Pancreas (tissue), 10 donors: Measurements from ENCODE around the gene KCTD7. TPM values are rescaled to one million over a fixed set of nuclear protein-coding genes. Genes with fewer than 3 reads are reported as not detected.
"Not testable (repeated sequence)": the region's sequence is repeated elsewhere in the genome, so short reads cannot be mapped to it uniquely, and the experiment has no call there.

ENCODE experiments used
- ATAC-seq, 4 donors: fragments of 200-7000 bp; cut with Tn5 transposase; one replicate each; pipeline versions ENCODE4 v1.8.0 to v1.9.1; 2020; ENCODE audit warnings: mild to moderate bottlenecking in 4 of 4, moderate library complexity in 4 of 4
- DNase-seq, 6 donors: peaks; one replicate each; pipeline ENCODE4 v3.0.0-alpha.2; 2020
- FAIRE-seq: peaks from 2 replicates; lab custom pipeline; 2012; peaks lifted over from hg19 to GRCh38; lab: Jason Lieb, UNC
- H3K27ac ChIP-seq, 4 donors: fragments of 200-600 bp; sonication (generic); 1 replicate in 3 of 4; 2 replicates in 1 of 4; pipeline versions ENCODE4 v1.5.0 to v1.8.0; 2020
- H3K27me3 ChIP-seq, 4 donors: fragments of 200-600 bp; one replicate each; pipeline ENCODE4 v1.8.0; 2021
- H3K36me3 ChIP-seq, 3 donors: fragments of 200-600 bp; sonication (generic) in 1 of 3; one replicate each; pipeline versions ENCODE4 v1.5.0 to v1.8.0; 2020 to 2021
- H3K4me1 ChIP-seq, 3 donors: fragments of 200-600 bp; one replicate each; pipeline ENCODE4 v1.8.0; 2021
- H3K4me3 ChIP-seq, 4 donors: fragments of 200-600 bp; sonication (generic) in 2 of 4; one replicate each; pipeline versions ENCODE4 v1.5.0 to v1.8.0; 2020 to 2021
- H3K9me3 ChIP-seq, 4 donors: fragments of 200-600 bp; one replicate each; pipeline ENCODE4 v1.8.0; 2021
- CTCF ChIP-seq, 4 donors: fragments of 200-600 bp; sonication (generic) in 3 of 4; IDR thresholded peaks; one replicate each; pipeline versions ENCODE4 v1.5.0 to v1.8.0; 2021; ENCODE audit warnings: antibody characterized with exemption in 4 of 4
- WGBS, 2 donors: extraction: QIAGEN DNeasy Blood & Tissue Kit; methylation state at CpG; one replicate each; pipeline ENCODE4 v1.1.7; 2013; 5-methylcytosine and 5-hydroxymethylcytosine counted together
- intact Hi-C, 3 donors: fragments of 100-400 bp; cut with DNase I; formaldehyde crosslinking; loops; one replicate each; pipeline versions ENCODE4 v1.11.1 to v1.14.2; 2022
- polyA plus RNA-seq, 2 donors: library from polyadenylated mRNA; stranded (reverse); fragments of 200-250 nt; gene quantifications; one replicate each; pipeline ENCODE4 v1.2.3, GENCODE V29; 2013
- total RNA-seq, 6 donors: library from RNA; stranded (reverse); fragmentation: NEBNext Ultra II Directional in 4 of 6; extraction: Animal tissue kit (Norgen Biotek cat#: 25700) in 4 of 6; gene quantifications; one replicate each; pipeline versions ENCODE4 v1.2.1 to v1.2.4, GENCODE V29; 2021 to 2023
- donor health status: healthy with polysubstance abuse.
- donor health status: DM: no; HTN: no; CAD: no; lungs with moderate emphysema.
- donor health status: DM: no; HTN: no; CAD: no.
- donor health status: control.
- donor health status: control.
- donor health status: Bipolar disorder and iron deficiency.
- donor health status: DM: yes; HTN: yes; CAD: no.
- donor health status: DM: no; HTN: no; CAD: no.
- donor health status: DM: no; HTN: no; CAD: no.
- donor health status: DM: yes; HTN: yes; CAD: no.

Gene KCTD7
- total and polyA plus RNA-seq, 8 donors: 1.8 to 5.4 (median 2.5) TPM

GRCh38 chr7:66668677-66669076 lies 40.0 kb downstream of the KCTD7 start:
- FAIRE-seq (no peak), DNase-seq (no peak), ATAC-seq (no peak)
- WGBS, 2 donors: 94 to 96% methylated on average over 7 of the region's 7 CpGs
- H3K9me3 ChIP-seq: no peaks in the 10 kb centered on the region
- H3K27me3 ChIP-seq: no peaks in the 10 kb centered on the region
- no peak overlapping the region for H3K4me3 ChIP-seq
- intact Hi-C loops: no loop called here
- no peaks in the 10 kb centered on the region for H3K4me1 ChIP-seq
- H3K27ac ChIP-seq: no peak overlapping the region
- TF ChIP-seq CTCF (IDR thresholded peaks at IDR 0.05): no peak
- H3K36me3 ChIP-seq: no peaks in the 10 kb centered on the region

GRCh38 chr7:66669088-66669487 lies 40.4 kb downstream of the KCTD7 start:
- DNase-seq (no peak), ATAC-seq (peak in 1 of 4 donors; percentile 25), FAIRE-seq (no peak)
- 62 to 63% methylated on average over 7 of the region's 7 CpGs for WGBS, 2 donors
- no peaks in the 10 kb centered on the region for H3K4me1 ChIP-seq
- H3K27ac ChIP-seq: no peak overlapping the region
- H3K4me3 ChIP-seq: no peak overlapping the region
- no peaks in the 10 kb centered on the region for H3K36me3 ChIP-seq
- intact Hi-C loops: no loop called here
- no peak for TF ChIP-seq CTCF (IDR thresholded peaks at IDR 0.05)
- no peaks in the 10 kb centered on the region for H3K9me3 ChIP-seq
- H3K27me3 ChIP-seq: no peaks in the 10 kb centered on the region

- ATAC-seq: no peak
- DNase-seq: no peak
- 68 to 78% methylated on average over 5 of the region's 5 CpGs for WGBS, 2 donors
- Histone ChIP-seq H3K27ac (no peak overlapping the region), H3K9me3 (no peaks in the 10 kb centered on the region), H3K4me1 (no peaks in the 10 kb centered on the region), H3K27me3 (no peaks in the 10 kb centered on the region), H3K36me3 (no peaks in the 10 kb centered on the region), H3K4me3 (no peak overlapping the region)
- no peak for FAIRE-seq
- intact Hi-C loops: no loop called here
- no peak for TF ChIP-seq CTCF (IDR thresholded peaks at IDR 0.05)
These were observed 40.8 kb downstream of the KCTD7 start for GRCh38 chr7:66669496-66669895.

- TF ChIP-seq CTCF (IDR thresholded peaks at IDR 0.05): no peak
- DNase-seq: no peak
- Histone ChIP-seq H3K27me3 (no peaks in the 10 kb centered on the region), H3K4me3 (no peak overlapping the region), H3K27ac (no peak overlapping the region), H3K9me3 (no peaks in the 10 kb centered on the region), H3K36me3 (no peaks in the 10 kb centered on the region), H3K4me1 (no peaks in the 10 kb centered on the region)
- intact Hi-C loops: no loop called here
- no peak for FAIRE-seq
- WGBS, 2 donors: 91 to 95% methylated on average over 3 of the region's 3 CpGs
- no peak for ATAC-seq
These were observed 42.4 kb downstream of the KCTD7 start for GRCh38 chr7:66671034-66671433.

GRCh38 chr7:66671486-66671885 lies 42.8 kb downstream of the KCTD7 start:
- H3K4me1 ChIP-seq, H3K36me3 ChIP-seq, FAIRE-seq, intact Hi-C loops, H3K9me3 ChIP-seq, H3K27me3 ChIP-seq, H3K4me3 ChIP-seq, ATAC-seq, H3K27ac ChIP-seq, DNase-seq: not testable (repeated sequence)
- WGBS, 2 donors: 63 to 64% methylated on average over 2 of the region's 2 CpGs

GRCh38 chr7:66672432-66673123 lies 43.9 kb downstream of the KCTD7 start:
- H3K9me3 ChIP-seq, H3K27me3 ChIP-seq, DNase-seq, H3K4me1 ChIP-seq, H3K27ac ChIP-seq, H3K36me3 ChIP-seq, FAIRE-seq, intact Hi-C loops, H3K4me3 ChIP-seq: not testable (repeated sequence)
- WGBS, 2 donors: 84% methylated on average over 3 of the region's 5 CpGs; no CpG with 5 or more reads in 1 of the 2 donors
- ATAC-seq: peak in 1 of 4 donors; percentile 35

GRCh38 chr7:66673124-66673640 lies 44.5 kb downstream of the KCTD7 start:
- DNase-seq, H3K4me3 ChIP-seq, ATAC-seq, H3K27ac ChIP-seq, H3K36me3 ChIP-seq, H3K4me1 ChIP-seq, H3K9me3 ChIP-seq, H3K27me3 ChIP-seq, intact Hi-C loops, FAIRE-seq: not testable (repeated sequence)
- 81% methylated on average over 5 of the region's 7 CpGs for WGBS, 2 donors
